Right ventricle myocardium superior (tissue), 1 donor: ENCODE measurements around the gene SPAG7. TPM values are rescaled to one million over a fixed set of nuclear protein-coding genes. Genes with fewer than 3 reads are reported as not detected.
"Not testable (repeated sequence)": the region's sequence is repeated elsewhere in the genome, so short reads cannot be mapped to it uniquely, and the experiment has no call there.

Experiments
- ATAC-seq: fragments of 200-7000 bp; cut with Tn5 transposase; one replicate; pipeline ENCODE4 v1.9.1; 2020; ENCODE audit warnings: mild to moderate bottlenecking; ENCODE audit not compliant: poor library complexity
- DNase-seq: peaks from one replicate; pipeline ENCODE4 v3.0.0-alpha.2; 2020
- intact Hi-C: fragments of 100-400 bp; cut with DNase I; formaldehyde crosslinking; loops from one replicate; pipeline ENCODE4 v1.11.2; 2022
- microRNA-seq: library from miRNA; unstranded; fragments of <30 nt; microRNA quantifications from one replicate; pipeline ENCODE4 v1.2.0, GENCODE V29; 2020
- total RNA-seq: library from RNA; stranded (reverse); fragmentation: NEBNext Ultra II Directional; extraction: Animal tissue kit (Norgen Biotek cat#: 25700); gene quantifications from one replicate; pipeline ENCODE4 v1.2.1, GENCODE V29; 2021
- donor health status: DM: no; HTN: yes; CAD: no; lungs with severe emphysema.

The SPAG7 gene
- total RNA-seq, 1 donor from 2014 or later: 158 TPM

GRCh38 chr17:4920351-4921048 lies 47.1 kb downstream of the SPAG7 start:
- intact Hi-C loops: no loop called here
- no peak for ATAC-seq
- DNase-seq: no peak

- DNase-seq (no peak), ATAC-seq (no peak)
- intact Hi-C loops: no loop called here
These were observed 48.0 kb downstream of the SPAG7 start for GRCh38 chr17:4919511-4920047.

GRCh38 chr17:4914551-4914950 lies 53.1 kb downstream of the SPAG7 start:
- DNase-seq, ATAC-seq, intact Hi-C loops: not testable (repeated sequence)

- intact Hi-C loops: no loop called here
- ATAC-seq: no peak
These were observed 53.6 kb downstream of the SPAG7 start for GRCh38 chr17:4913994-4914393.

More at GRCh38 chr17:4913994-4914393, 53.6 kb downstream of the SPAG7 start:
- no peak for DNase-seq

Small RNA genes lying within 50 kb of the gene (microRNA-seq; reads per million reads assigned to microRNA genes)
- gene MIR6864 (not detected), gene MIR6865 (not detected)

Other genes with a start within 250 kb of the SPAG7 start
- gene MED11, start 236.4 kb downstream of the SPAG7 start, total RNA-seq: 18.0 TPM
- gene ZMYND15, start 228.0 kb downstream of the SPAG7 start, total RNA-seq: not detected
- 2.7 TPM for gene CXCL16, start 227.9 kb downstream of the SPAG7 start, total RNA-seq
- not detected for gene TM4SF5, start 195.9 kb downstream of the SPAG7 start, total RNA-seq
- 0.62 TPM for gene VMO1, start 181.5 kb downstream of the SPAG7 start, total RNA-seq
- not detected for gene GLTPD2, start 178.9 kb downstream of the SPAG7 start, total RNA-seq
- 214 TPM for gene PSMB6, start 171.7 kb downstream of the SPAG7 start, total RNA-seq
- 13.6 TPM for gene PLD2, start 160.7 kb downstream of the SPAG7 start, total RNA-seq
- gene MINK1, start 134.5 kb downstream of the SPAG7 start, total RNA-seq: 47.6 TPM
- gene C17orf107, start 68.3 kb downstream of the SPAG7 start, total RNA-seq: 0.51 TPM
- gene CHRNE, start 64.7 kb downstream of the SPAG7 start, total RNA-seq: 0.30 TPM
- gene GP1BA, start 35.5 kb downstream of the SPAG7 start, total RNA-seq: not detected
- gene SLC25A11, start 27.8 kb downstream of the SPAG7 start, total RNA-seq: 208 TPM
- gene RNF167, start 27.5 kb downstream of the SPAG7 start, total RNA-seq: 85.8 TPM
- gene PFN1, start 19.3 kb downstream of the SPAG7 start, total RNA-seq: 179 TPM
- 534 TPM for gene ENO3, start 16.7 kb downstream of the SPAG7 start, total RNA-seq
- gene CAMTA2, start 19.9 kb upstream of the SPAG7 start, total RNA-seq: 29.4 TPM
- gene INCA1, start 29.7 kb upstream of the SPAG7 start, total RNA-seq: 2.8 TPM
- 720 TPM for gene KIF1C, start 30.1 kb upstream of the SPAG7 start, total RNA-seq
- gene SLC52A1, start 67.6 kb upstream of the SPAG7 start, total RNA-seq: not detected
- 9.3 TPM for gene ZFP3, start 110.7 kb upstream of the SPAG7 start, total RNA-seq
- gene ZNF232, start 144.1 kb upstream of the SPAG7 start, total RNA-seq: 3.3 TPM
- gene USP6, start 148.2 kb upstream of the SPAG7 start, total RNA-seq: not detected
- gene ZNF594, start 224.1 kb upstream of the SPAG7 start, total RNA-seq: 5.2 TPM